SK-N-MC (cell line): ENCODE measurements around the gene GABRA5.

ENCODE experiments used
- EZH2 ChIP-seq: fragments of 200-600 bp; sonication (generic); IDR thresholded peaks from one replicate; pipeline ENCODE4 v1.6.1; 2017; ENCODE audit warnings: antibody characterized with exemption
- FOXP2 ChIP-seq: optimal IDR thresholded peaks from 2 replicates; pipeline ENCODE3; 2011; ENCODE audit warnings: mild to moderate bottlenecking, moderate library complexity; ENCODE audit not compliant: insufficient read depth; ENCODE audit errors: extremely low read length, control extremely low read depth
- POLR2AphosphoS5 ChIP-seq: IDR thresholded peaks from 2 replicates; pipeline ENCODE4 v1.6.1; 2012; ENCODE audit warnings: mild to moderate bottlenecking, low read depth, low read length, borderline replicate concordance

DNA sequence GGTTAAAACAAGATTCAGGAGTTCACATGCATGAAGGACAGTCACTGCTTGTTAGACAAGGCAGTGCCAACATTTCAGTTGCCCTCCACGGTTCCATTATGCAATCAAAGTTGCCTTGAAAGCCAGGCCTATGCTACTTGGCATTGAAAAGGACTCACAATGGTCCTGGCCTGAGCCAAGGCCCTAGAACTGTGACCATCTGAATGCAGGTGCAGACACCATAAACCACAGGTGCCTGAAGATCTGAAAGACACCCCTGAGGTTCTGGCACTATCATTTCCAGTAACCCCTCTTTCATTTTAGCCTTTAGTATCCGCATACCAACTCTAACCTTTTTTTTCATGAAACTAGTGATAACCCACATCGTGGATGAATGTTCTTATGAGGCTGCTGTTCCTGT, 2.8 kb downstream of the GABRA5 start:
- TF ChIP-seq POLR2AphosphoS5 (no peak), EZH2 (no peak), FOXP2 (no peak)
